ENCODE data around the gene CEP68. TPM values are rescaled to one million over a fixed set of nuclear protein-coding genes. Genes with fewer than 3 reads are reported as not detected.
A peak's percentile ranks its signal among the peaks of the same experiment; 100 is the strongest.

The CEP68 gene
- total RNA-seq, 1 experiment from 2014 or later: 14.0 TPM

- Histone ChIP-seq H3K36me3 (ENCODE audit: control insufficient read depth, insufficient read depth, low read length) (no peaks in the 10 kb centered on the region), H3K9me3 (no peaks in the 10 kb centered on the region), H3K27me3 (replicated peaks; ENCODE audit: control insufficient read depth, insufficient read depth, low read length) (no peaks in the 10 kb centered on the region), H3K4me3 (ENCODE audit: low read depth, low read length) (peak overlapping the region; percentile 78; the same call in 1 of the 2 replicates), H3K4me1 (peaks cover 22% of the 10 kb centered on the region)
- ChIA-PET POLR2A (interaction anchor here (1.5 to 2.1 kb wide), 4 partner anchors 75 to 401 kb away, joined by 7 to 40 read pairs (median 17); partner anchors contain the start of genes ACTR2, RAB1A and SERTAD2), CTCF (interaction anchor here (0.5 to 2.4 kb wide), 8 partner anchors 10 to 304 kb away, joined by 3 to 12 read pairs (median 8); partner anchors contain the start of genes ACTR2 and RAB1A)
- Mint-ChIP-seq H3K27ac (ENCODE audit: unreplicated experiment) (no peak overlapping the region), H3K36me3 (ENCODE audit: insufficient read depth, unreplicated experiment) (peaks cover 14% of the 10 kb centered on the region), H3K9me3 (ENCODE audit: unreplicated experiment) (no peaks in the 10 kb centered on the region), H3K27me3 (ENCODE audit: insufficient read depth, unreplicated experiment) (no peaks in the 10 kb centered on the region), H3K4me1 (ENCODE audit: low read depth, unreplicated experiment) (peaks cover 19% of the 10 kb centered on the region), H3K4me3 (ENCODE audit: unreplicated experiment) (peak overlapping the region; percentile 99)
- intact Hi-C loops (cut with micrococcal nuclease; ENCODE audit: unreplicated experiment): no loop called here
- no TSS peak for BruUV-seq (replicated peaks)
- no peak for DNase-seq
- TF ChIP-seq CTCF (IDR thresholded peaks at IDR 0.05; ENCODE audit: insufficient read depth in 1 of 2, low read depth in 1 of 2, low read length in 1 of 2, severe bottlenecking in 1 of 2, unreplicated experiment in 1 of 2): no peak
These were observed 1.3 kb upstream of the CEP68 start for GRCh38 chr2:65054749-65055421.

GRCh38 chr2:65055422-65056214 lies 598 bp upstream of the CEP68 start:
- peak overlapping the region; percentile 78 for H3K4me3 ChIP-seq (ENCODE audit: low read depth, low read length)
- no peak for TF ChIP-seq CTCF (IDR thresholded peaks at IDR 0.05; ENCODE audit: insufficient read depth in 1 of 2, low read depth in 1 of 2, low read length in 1 of 2, severe bottlenecking in 1 of 2, unreplicated experiment in 1 of 2)
- no peaks in the 10 kb centered on the region; the same call in 1 of the 2 replicates for H3K36me3 ChIP-seq (ENCODE audit: control insufficient read depth, insufficient read depth, low read length)
- Mint-ChIP-seq H3K27ac (ENCODE audit: unreplicated experiment) (peak overlapping the region; percentile 42), H3K27me3 (ENCODE audit: insufficient read depth, unreplicated experiment) (no peaks in the 10 kb centered on the region), H3K4me3 (ENCODE audit: unreplicated experiment) (peak overlapping the region; percentile 99), H3K9me3 (ENCODE audit: unreplicated experiment) (no peaks in the 10 kb centered on the region), H3K4me1 (ENCODE audit: low read depth, unreplicated experiment) (peaks cover 19% of the 10 kb centered on the region), H3K36me3 (ENCODE audit: insufficient read depth, unreplicated experiment) (peaks cover 14% of the 10 kb centered on the region)
- peaks cover 22% of the 10 kb centered on the region for H3K4me1 ChIP-seq
- no peaks in the 10 kb centered on the region for H3K9me3 ChIP-seq
- intact Hi-C loops (cut with micrococcal nuclease; ENCODE audit: unreplicated experiment): loop anchor here (2.0 kb wide), 1 partner anchor 75 kb away; the partner anchor contains the start of gene RAB1A
- no peaks in the 10 kb centered on the region for H3K27me3 ChIP-seq (replicated peaks; ENCODE audit: control insufficient read depth, insufficient read depth, low read length)
- DNase-seq: peak in 1 of 2 experiments; percentile 64
- TSS peak; percentile 45 for BruUV-seq (replicated peaks)
- CTCF ChIA-PET: interaction anchor here (0.5 to 2.4 kb wide), 10 partner anchors 9 to 305 kb away, joined by 3 to 12 read pairs (median 6); partner anchors contain the start of genes ACTR2 and RAB1A
- POLR2A ChIA-PET: interaction anchor here (0.6 to 2.1 kb wide), 16 partner anchors 9 to 402 kb away, joined by 3 to 40 read pairs (median 4); partner anchors contain the start of genes ACTR2, RAB1A and SERTAD2

DNA sequence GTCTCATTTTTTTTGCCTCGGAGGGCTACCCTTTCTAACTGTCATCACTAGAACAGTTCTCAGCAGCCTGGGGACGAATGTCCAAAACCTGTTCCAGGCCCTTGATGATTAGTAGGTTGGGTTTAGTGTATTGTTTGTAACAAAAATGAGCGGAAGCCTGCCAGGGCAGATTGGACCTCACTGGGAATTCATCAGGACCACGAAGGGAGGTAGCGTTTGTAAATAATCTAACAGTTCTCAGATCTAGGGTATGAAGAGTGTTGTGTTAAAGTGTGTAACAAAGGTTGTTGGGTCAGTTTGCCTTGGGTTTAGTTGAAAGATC lies 799 bp downstream of the CEP68 start:
- CTCF ChIA-PET: interaction anchor here (0.9 to 2.4 kb wide), 2 partner anchors 8 to 170 kb away, joined by 3 to 12 read pairs; partner anchors contain the start of gene ACTR2
- no TSS peak for BruUV-seq (replicated peaks)
- Histone ChIP-seq H3K4me3 (ENCODE audit: low read depth, low read length) (peak overlapping the region; percentile 78), H3K9me3 (no peaks in the 10 kb centered on the region), H3K36me3 (ENCODE audit: control insufficient read depth, insufficient read depth, low read length) (no peaks in the 10 kb centered on the region; the same call in 1 of the 2 replicates), H3K4me1 (peaks cover 22% of the 10 kb centered on the region), H3K27me3 (replicated peaks; ENCODE audit: control insufficient read depth, insufficient read depth, low read length) (no peaks in the 10 kb centered on the region)
- H3K4me1 Mint-ChIP-seq (ENCODE audit: low read depth, unreplicated experiment): peaks cover 19% of the 10 kb centered on the region
- no peak for DNase-seq
- H3K27me3 Mint-ChIP-seq (ENCODE audit: insufficient read depth, unreplicated experiment): no peaks in the 10 kb centered on the region
- peak overlapping the region; percentile 99 for H3K4me3 Mint-ChIP-seq (ENCODE audit: unreplicated experiment)
- intact Hi-C loops (cut with micrococcal nuclease; ENCODE audit: unreplicated experiment): loop anchor here (2.0 kb wide), 1 partner anchor 74 kb away; the partner anchor contains the start of gene RAB1A
- peaks cover 14% of the 10 kb centered on the region for H3K36me3 Mint-ChIP-seq (ENCODE audit: insufficient read depth, unreplicated experiment)
- H3K9me3 Mint-ChIP-seq (ENCODE audit: unreplicated experiment): no peaks in the 10 kb centered on the region
- POLR2A ChIA-PET: interaction anchor here (0.6 to 1.8 kb wide), 4 partner anchors 19 to 532 kb away, joined by 3 to 40 read pairs (median 4); partner anchors contain the start of genes ACTR2 and RAB1A
- no peak for TF ChIP-seq CTCF (IDR thresholded peaks at IDR 0.05; ENCODE audit: insufficient read depth in 1 of 2, low read depth in 1 of 2, low read length in 1 of 2, severe bottlenecking in 1 of 2, unreplicated experiment in 1 of 2)
- H3K27ac Mint-ChIP-seq (ENCODE audit: unreplicated experiment): peak overlapping the region; percentile 42

Data from Caco-2 (cell line).